ENCODE measurements around the gene LIG3.
"Not testable (repeated sequence)": the region's sequence is repeated elsewhere in the genome, so short reads cannot be mapped to it uniquely, and the experiment has no call there.

LIG3 gene

GRCh38 chr17:35022536-35023063 is 42.3 kb downstream of the LIG3 start:
- H3K27me3 ChIP-seq (ENCODE audit: control insufficient read depth, insufficient read depth, low read length) = no peaks in the 10 kb centered on the region
- H3K4me1 ChIP-seq (ENCODE audit: control insufficient read depth, insufficient read depth, low read length) = peaks cover 37% of the 10 kb centered on the region
- H3K9me3 ChIP-seq (ENCODE audit: control insufficient read depth, low read length) = no peaks in the 10 kb centered on the region
- H3K4me3 ChIP-seq (ENCODE audit: low read length) = no peak overlapping the region
- no peaks in the 10 kb centered on the region for H3K36me3 ChIP-seq (ENCODE audit: control insufficient read depth, insufficient read depth, low read length)
- H3K9ac ChIP-seq (ENCODE audit: low read length) = peak overlapping the region; percentile 0

GRCh38 chr17:35023538-35023937 is 43.2 kb downstream of the LIG3 start:
- Histone ChIP-seq H3K9ac (ENCODE audit: low read length) (no peak overlapping the region), H3K4me3 (ENCODE audit: low read length) (no peak overlapping the region), H3K9me3 (ENCODE audit: control insufficient read depth, low read length) (no peaks in the 10 kb centered on the region), H3K36me3 (ENCODE audit: control insufficient read depth, insufficient read depth, low read length) (no peaks in the 10 kb centered on the region), H3K4me1 (ENCODE audit: control insufficient read depth, insufficient read depth, low read length) (peaks cover 34% of the 10 kb centered on the region), H3K27me3 (ENCODE audit: control insufficient read depth, insufficient read depth, low read length) (no peaks in the 10 kb centered on the region)

- no peaks in the 10 kb centered on the region for H3K9me3 ChIP-seq (ENCODE audit: control insufficient read depth, low read length)
- peaks cover 27% of the 10 kb centered on the region for H3K4me1 ChIP-seq (ENCODE audit: control insufficient read depth, insufficient read depth, low read length)
- no peaks in the 10 kb centered on the region for H3K36me3 ChIP-seq (ENCODE audit: control insufficient read depth, insufficient read depth, low read length)
Measured at GRCh38 chr17:35025541-35025940, 45.2 kb downstream of the LIG3 start.

GRCh38 chr17:35028097-35028496 is 47.8 kb downstream of the LIG3 start:
- H3K4me1 ChIP-seq (ENCODE audit: control insufficient read depth, insufficient read depth, low read length) = peaks cover 11% of the 10 kb centered on the region
- not testable (repeated sequence) for H3K4me3 ChIP-seq (ENCODE audit: low read length); H3K9ac ChIP-seq (ENCODE audit: low read length); H3K36me3 ChIP-seq (ENCODE audit: control insufficient read depth, insufficient read depth, low read length); H3K9me3 ChIP-seq (ENCODE audit: control insufficient read depth, low read length); H3K27me3 ChIP-seq (ENCODE audit: control insufficient read depth, insufficient read depth, low read length)

More at GRCh38 chr17:35025541-35025940, 45.2 kb downstream of the LIG3 start:
- Histone ChIP-seq H3K9ac (ENCODE audit: low read length) (no peak overlapping the region), H3K4me3 (ENCODE audit: low read length) (no peak overlapping the region), H3K27me3 (ENCODE audit: control insufficient read depth, insufficient read depth, low read length) (no peaks in the 10 kb centered on the region)

GRCh38 chr17:35028531-35029262 is 48.4 kb downstream of the LIG3 start:
- no peak overlapping the region for H3K4me3 ChIP-seq (ENCODE audit: low read length)

GRCh38 chr17:35030780-35031179 is 50.5 kb downstream of the LIG3 start:
- H3K9ac ChIP-seq (ENCODE audit: low read length) = no peak overlapping the region
- no peaks in the 10 kb centered on the region for H3K27me3 ChIP-seq (ENCODE audit: control insufficient read depth, insufficient read depth, low read length)
- peaks cover 11% of the 10 kb centered on the region for H3K4me1 ChIP-seq (ENCODE audit: control insufficient read depth, insufficient read depth, low read length)
- H3K9me3 ChIP-seq (ENCODE audit: control insufficient read depth, low read length) = no peaks in the 10 kb centered on the region
- no peak overlapping the region for H3K4me3 ChIP-seq (ENCODE audit: low read length)
- H3K36me3 ChIP-seq (ENCODE audit: control insufficient read depth, insufficient read depth, low read length) = no peaks in the 10 kb centered on the region

More at GRCh38 chr17:35028531-35029262, 48.4 kb downstream of the LIG3 start:
- no peaks in the 10 kb centered on the region for H3K27me3 ChIP-seq (ENCODE audit: control insufficient read depth, insufficient read depth, low read length)
- no peaks in the 10 kb centered on the region for H3K9me3 ChIP-seq (ENCODE audit: control insufficient read depth, low read length)
- peaks cover 11% of the 10 kb centered on the region for H3K4me1 ChIP-seq (ENCODE audit: control insufficient read depth, insufficient read depth, low read length)
- H3K9ac ChIP-seq (ENCODE audit: low read length) = no peak overlapping the region
- H3K36me3 ChIP-seq (ENCODE audit: control insufficient read depth, insufficient read depth, low read length) = no peaks in the 10 kb centered on the region

- H3K9ac ChIP-seq (ENCODE audit: low read length) = no peak overlapping the region
- H3K4me1 ChIP-seq (ENCODE audit: control insufficient read depth, insufficient read depth, low read length) = no peaks in the 10 kb centered on the region
- H3K36me3 ChIP-seq (ENCODE audit: control insufficient read depth, insufficient read depth, low read length) = no peaks in the 10 kb centered on the region
- H3K4me3 ChIP-seq (ENCODE audit: low read length) = no peak overlapping the region
- H3K27me3 ChIP-seq (ENCODE audit: control insufficient read depth, insufficient read depth, low read length) = no peaks in the 10 kb centered on the region
- no peaks in the 10 kb centered on the region for H3K9me3 ChIP-seq (ENCODE audit: control insufficient read depth, low read length)
Measured at GRCh38 chr17:35038453-35038852, 58.1 kb downstream of the LIG3 start.

- Histone ChIP-seq H3K9me3 (ENCODE audit: control insufficient read depth, low read length) (no peaks in the 10 kb centered on the region), H3K27me3 (ENCODE audit: control insufficient read depth, insufficient read depth, low read length) (no peaks in the 10 kb centered on the region), H3K9ac (ENCODE audit: low read length) (no peak overlapping the region), H3K4me1 (ENCODE audit: control insufficient read depth, insufficient read depth, low read length) (peaks cover 23% of the 10 kb centered on the region), H3K4me3 (ENCODE audit: low read length) (no peak overlapping the region), H3K36me3 (ENCODE audit: control insufficient read depth, insufficient read depth, low read length) (no peaks in the 10 kb centered on the region)
Measured at GRCh38 chr17:35041390-35041789, 61.1 kb downstream of the LIG3 start.

- Histone ChIP-seq H3K27me3 (ENCODE audit: control insufficient read depth, insufficient read depth, low read length) (no peaks in the 10 kb centered on the region), H3K9ac (ENCODE audit: low read length) (no peak overlapping the region), H3K36me3 (ENCODE audit: control insufficient read depth, insufficient read depth, low read length) (no peaks in the 10 kb centered on the region), H3K4me3 (ENCODE audit: low read length) (no peak overlapping the region), H3K4me1 (ENCODE audit: control insufficient read depth, insufficient read depth, low read length) (peaks cover 35% of the 10 kb centered on the region), H3K9me3 (ENCODE audit: control insufficient read depth, low read length) (no peaks in the 10 kb centered on the region)
Measured at GRCh38 chr17:35044181-35044580, 63.9 kb downstream of the LIG3 start.

GRCh38 chr17:35045458-35045979 is 65.2 kb downstream of the LIG3 start:
- Histone ChIP-seq H3K9ac (ENCODE audit: low read length) (peak overlapping the region; percentile 12), H3K4me1 (ENCODE audit: control insufficient read depth, insufficient read depth, low read length) (peaks cover 38% of the 10 kb centered on the region)
- H3K9me3 ChIP-seq (ENCODE audit: control insufficient read depth, low read length); H3K36me3 ChIP-seq (ENCODE audit: control insufficient read depth, insufficient read depth, low read length); H3K4me3 ChIP-seq (ENCODE audit: low read length); H3K27me3 ChIP-seq (ENCODE audit: control insufficient read depth, insufficient read depth, low read length): not testable (repeated sequence)

- Histone ChIP-seq H3K9ac (ENCODE audit: low read length) (peak overlapping the region; percentile 36), H3K4me3 (ENCODE audit: low read length) (no peak overlapping the region), H3K4me1 (ENCODE audit: control insufficient read depth, insufficient read depth, low read length) (peaks cover 42% of the 10 kb centered on the region), H3K27me3 (ENCODE audit: control insufficient read depth, insufficient read depth, low read length) (no peaks in the 10 kb centered on the region), H3K9me3 (ENCODE audit: control insufficient read depth, low read length) (no peaks in the 10 kb centered on the region), H3K36me3 (ENCODE audit: control insufficient read depth, insufficient read depth, low read length) (no peaks in the 10 kb centered on the region)
Measured at GRCh38 chr17:35046245-35046644, 65.9 kb downstream of the LIG3 start.

- Histone ChIP-seq H3K9ac (ENCODE audit: low read length) (peak overlapping the region; percentile 36), H3K4me1 (ENCODE audit: control insufficient read depth, insufficient read depth, low read length) (peaks cover 48% of the 10 kb centered on the region), H3K27me3 (ENCODE audit: control insufficient read depth, insufficient read depth, low read length) (no peaks in the 10 kb centered on the region), H3K36me3 (ENCODE audit: control insufficient read depth, insufficient read depth, low read length) (no peaks in the 10 kb centered on the region), H3K4me3 (ENCODE audit: low read length) (no peak overlapping the region), H3K9me3 (ENCODE audit: control insufficient read depth, low read length) (no peaks in the 10 kb centered on the region)
Measured at GRCh38 chr17:35046740-35047283, 66.5 kb downstream of the LIG3 start.

Data from mucosa of stomach (tissue), 1 donor.